GM04504 (cell line): ENCODE measurements around the gene LMAN1.

ENCODE experiments used
- DNase-seq: peaks from one replicate; pipeline ENCODE4 v3.0.0-alpha.2; 2012; ENCODE audit warnings: low read depth

The LMAN1 gene, protein sequence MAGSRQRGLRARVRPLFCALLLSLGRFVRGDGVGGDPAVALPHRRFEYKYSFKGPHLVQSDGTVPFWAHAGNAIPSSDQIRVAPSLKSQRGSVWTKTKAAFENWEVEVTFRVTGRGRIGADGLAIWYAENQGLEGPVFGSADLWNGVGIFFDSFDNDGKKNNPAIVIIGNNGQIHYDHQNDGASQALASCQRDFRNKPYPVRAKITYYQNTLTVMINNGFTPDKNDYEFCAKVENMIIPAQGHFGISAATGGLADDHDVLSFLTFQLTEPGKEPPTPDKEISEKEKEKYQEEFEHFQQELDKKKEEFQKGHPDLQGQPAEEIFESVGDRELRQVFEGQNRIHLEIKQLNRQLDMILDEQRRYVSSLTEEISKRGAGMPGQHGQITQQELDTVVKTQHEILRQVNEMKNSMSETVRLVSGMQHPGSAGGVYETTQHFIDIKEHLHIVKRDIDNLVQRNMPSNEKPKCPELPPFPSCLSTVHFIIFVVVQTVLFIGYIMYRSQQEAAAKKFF

DNA sequence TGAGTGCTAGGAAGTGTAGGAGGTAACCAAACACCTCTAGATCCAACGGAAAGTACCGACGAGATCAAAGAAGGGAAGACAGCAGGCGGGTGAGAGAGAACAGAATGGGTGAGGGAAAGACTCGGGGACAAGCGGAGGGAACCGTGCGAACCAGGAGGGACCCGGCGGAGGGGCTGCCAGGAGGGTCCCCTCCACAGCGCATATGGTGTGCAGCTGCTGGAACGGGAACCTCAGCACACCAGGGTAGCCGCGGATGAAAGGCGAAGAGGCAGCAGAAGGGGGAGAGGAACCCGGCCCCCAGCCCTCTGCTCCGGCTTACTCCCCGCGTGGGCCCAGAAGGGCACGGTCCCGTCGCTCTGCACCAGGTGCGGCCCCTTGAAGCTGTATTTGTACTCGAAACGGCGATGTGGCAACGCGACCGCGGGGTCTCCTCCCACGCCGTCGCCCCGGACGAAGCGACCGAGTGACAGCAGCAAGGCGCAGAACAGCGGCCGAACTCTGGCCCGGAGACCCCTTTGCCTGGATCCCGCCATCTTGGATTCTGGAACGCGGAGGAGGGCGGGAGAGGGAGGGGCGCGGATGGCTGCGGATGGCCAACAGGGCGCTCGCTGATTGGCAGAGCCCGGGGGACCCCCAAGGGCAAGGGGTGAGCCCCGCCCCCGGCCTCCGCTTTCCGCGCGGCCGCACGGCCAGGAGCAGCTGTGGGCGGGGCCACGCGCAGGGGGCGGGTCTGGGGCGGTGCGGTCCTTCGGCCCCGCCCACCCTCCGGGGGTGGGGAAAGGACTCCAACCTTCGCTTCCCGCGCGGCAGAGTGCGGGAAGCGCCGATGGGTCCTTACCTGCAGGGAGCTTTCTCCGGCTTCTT is at the start of gene LMAN1:
Gene LMAN1 (minus strand): TSS at position 554 of the 864 bp plus-strand sequence. CDS start 21 bp downstream, at position 533.
- DNase-seq: peak; percentile 93

- DNase-seq: no peak
These were observed 43.5 kb upstream of the LMAN1 start for GRCh38 chr18:59402432-59403090.

DNA sequence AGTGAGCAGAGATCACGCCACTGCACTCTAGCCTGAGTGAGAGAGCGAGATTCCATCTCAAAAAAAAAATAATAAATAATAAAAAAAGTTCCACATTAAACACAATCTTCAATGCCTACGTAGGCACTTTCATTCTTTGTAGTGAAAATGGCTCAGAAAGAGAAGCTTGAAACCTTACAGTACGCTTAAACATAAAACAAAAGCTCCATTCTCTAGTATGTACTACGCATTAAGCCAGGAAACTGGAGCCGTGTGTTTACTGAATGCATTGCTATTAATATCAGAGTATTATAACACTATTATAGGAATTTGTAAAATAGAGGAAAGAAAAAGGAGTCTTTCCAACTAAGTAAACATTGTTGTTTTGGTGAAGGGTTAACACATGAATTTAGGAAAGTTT is 41.3 kb upstream of the LMAN1 start:
- no peak for DNase-seq

DNA sequence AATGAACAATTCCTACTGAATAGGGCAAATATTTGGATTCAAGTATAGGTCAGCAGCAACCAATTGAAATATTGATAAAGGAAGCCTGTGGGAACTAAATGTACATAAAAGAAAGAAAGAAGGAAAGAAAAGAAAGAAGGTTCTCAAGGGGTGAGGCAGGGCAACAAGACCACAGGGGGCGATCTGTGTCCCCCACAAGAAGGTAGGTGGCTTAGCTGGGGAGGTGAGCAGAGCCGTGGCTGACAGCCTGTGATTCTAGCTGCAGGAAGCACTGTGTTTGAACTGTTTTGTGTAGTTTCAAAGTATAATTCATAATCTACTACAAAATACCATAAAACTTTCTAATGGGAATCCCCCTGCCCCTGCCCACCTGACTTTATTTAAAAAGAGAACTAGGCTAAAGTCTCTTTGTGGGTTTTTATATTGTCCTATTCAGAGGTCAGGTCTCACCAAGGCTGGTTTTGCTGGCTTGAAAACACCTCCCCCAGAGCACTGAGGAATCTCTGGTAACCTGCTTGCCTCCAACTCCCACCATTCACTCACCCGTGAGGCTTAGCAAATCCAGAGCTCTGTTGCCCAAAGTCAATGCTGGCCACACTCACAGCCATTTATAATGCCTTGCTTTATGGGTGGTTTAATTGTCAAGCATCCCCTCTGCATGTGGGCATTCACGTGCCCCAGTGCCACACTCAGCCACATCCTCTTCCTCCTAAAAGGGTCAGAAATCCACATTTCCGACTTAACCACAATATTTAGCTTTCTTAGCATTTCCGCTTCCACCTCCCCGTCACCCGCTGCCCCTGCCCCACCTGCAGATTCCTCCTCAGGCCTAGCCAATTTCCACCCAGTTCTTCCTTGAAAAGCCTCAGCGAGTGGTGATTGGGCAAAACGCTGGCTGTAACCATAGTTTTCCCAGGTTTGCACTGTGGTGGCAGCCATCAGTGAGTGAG is 36.4 kb upstream of the LMAN1 start:
- DNase-seq: no peak

DNA sequence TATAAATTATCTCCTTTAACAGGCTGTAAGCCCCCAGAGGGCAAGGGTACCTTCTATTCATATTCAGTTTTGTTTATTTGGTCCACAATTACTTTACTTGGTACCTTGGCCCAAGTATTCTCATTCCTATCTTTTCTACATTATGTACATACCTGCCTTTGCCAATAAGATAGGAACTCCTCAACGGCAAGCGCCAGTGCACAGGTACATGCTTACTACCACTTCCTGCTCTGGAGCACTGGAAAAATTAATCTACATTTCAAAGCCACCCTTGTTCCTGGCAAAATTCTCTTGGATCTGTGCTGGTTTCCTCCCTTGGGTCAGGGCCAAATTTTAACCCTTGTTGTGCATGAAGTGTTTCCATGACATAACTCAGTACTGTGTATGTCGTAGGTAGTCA is 34.3 kb upstream of the LMAN1 start:
- DNase-seq: no peak

GRCh38 chr18:59388817-59389216 is 29.8 kb upstream of the LMAN1 start:
- DNase-seq: no peak

- no peak for DNase-seq
These were observed 28.9 kb upstream of the LMAN1 start for GRCh38 chr18:59387687-59388565.

DNA sequence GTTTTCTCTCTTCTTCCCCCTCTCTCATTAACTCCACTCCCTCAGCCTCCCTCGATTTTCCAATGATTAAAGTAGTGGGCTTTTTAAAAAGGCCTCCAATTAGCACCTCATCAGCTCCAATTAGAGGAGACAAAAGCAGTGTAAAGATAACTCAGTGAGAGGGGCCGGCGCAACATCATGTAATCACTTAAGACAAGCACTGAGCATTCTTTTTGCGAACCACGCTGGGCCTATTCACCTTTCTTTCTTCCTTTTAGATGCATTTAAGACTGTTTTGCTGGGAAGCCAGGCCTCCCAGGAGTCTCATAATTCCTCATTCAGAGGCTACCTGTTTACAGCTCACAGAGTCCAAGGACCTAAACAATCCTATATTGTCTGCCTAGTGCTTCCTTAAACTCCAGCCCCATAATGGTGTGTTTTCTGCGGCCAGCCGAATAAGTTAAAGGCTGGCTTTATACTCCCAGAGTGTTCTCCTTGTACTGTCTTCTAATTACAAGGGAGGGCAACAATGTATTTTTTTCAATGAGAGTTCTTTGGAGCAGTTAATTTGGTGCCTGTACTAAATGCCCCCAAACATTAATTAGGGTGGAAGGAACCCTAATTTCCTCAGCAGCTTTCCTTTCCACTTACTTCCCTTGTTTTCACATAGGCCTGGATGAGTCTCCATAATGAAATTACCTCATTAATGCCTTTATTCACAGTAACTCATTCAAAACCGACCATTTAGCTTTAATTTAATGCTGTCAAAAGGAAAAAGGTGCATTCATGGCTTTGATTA is 28.0 kb upstream of the LMAN1 start:
- DNase-seq: no peak

DNA sequence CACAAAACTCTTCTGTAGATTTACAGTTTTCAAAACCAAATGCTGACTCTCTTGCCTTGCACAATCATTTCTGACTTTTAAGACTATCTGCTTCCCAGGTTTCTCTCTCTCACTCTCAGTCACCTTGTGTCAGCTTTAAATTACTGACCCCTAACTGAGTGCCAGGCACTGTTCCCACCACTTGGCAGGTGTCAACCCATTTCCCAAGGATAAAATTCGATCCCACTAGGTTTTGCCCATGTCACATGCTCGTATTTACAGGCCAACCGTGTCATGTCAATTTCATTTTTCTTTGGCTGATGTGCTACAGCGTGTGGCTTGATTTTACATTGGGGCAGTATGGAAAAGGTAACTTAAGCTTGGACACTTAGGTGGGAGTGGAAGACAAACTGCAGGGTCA is 26.1 kb upstream of the LMAN1 start:
- DNase-seq: no peak

DNA sequence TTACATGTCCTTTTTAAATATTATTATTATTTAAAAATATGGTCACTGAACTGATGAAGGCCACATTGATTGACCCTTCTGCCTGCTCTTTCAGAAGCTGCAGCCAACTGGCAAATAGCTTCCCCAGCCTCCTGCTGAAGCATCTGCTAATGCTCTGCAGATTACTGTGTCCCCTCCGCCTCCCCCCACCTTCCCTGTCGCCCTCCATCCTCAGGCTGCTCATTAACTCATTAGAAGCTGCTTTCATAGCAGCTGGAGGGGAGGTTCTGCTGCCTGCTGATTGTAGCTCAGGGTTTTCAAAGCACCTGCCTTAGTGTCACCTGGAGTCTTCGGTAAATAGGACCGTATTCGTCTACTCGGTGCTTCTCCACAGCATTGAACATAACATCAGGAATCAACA is 24.8 kb upstream of the LMAN1 start:
- DNase-seq: no peak

DNA sequence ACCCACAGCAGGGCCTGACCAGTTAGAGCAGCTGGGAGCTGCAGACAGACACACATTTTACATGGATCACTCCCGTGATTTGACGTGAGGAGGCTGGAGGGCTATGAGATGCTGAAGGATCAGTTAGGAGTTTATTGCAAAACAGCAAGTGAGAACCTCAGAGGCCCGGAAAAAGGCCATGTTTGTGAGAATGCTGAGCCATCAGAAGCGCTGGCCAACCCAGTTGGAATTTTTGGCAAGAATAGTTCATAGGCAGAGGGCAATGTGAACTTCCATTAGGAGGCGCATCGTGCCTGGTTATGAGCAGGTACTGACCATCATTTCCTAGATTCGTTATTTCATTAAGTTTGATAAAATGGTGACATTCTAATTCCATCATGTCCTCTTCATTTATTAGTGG is 23.3 kb upstream of the LMAN1 start:
- no peak for DNase-seq

- DNase-seq: no peak
These were observed 22.9 kb upstream of the LMAN1 start for GRCh38 chr18:59381949-59382348.

DNA sequence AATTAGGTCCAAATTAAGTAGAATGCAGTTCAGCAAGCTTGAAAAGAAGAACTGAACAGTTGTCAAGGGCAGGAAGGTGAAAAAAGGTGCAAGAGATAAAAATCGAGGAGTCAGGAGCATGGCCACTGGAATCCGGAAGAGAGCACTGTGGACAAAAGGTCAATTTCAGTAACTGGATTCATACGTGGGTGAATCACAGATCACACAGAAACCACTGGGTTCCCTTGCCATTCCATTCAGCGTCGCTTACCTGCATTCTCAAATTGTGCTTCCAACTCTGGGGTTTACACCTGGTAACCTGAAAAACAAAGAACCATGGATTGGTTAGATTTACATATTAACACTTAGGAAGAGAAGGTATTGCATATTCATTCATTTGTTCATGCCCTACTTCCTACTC is 21.6 kb upstream of the LMAN1 start:
- DNase-seq: no peak

GRCh38 chr18:59379772-59380522 is 20.9 kb upstream of the LMAN1 start:
- DNase-seq: no peak

DNA sequence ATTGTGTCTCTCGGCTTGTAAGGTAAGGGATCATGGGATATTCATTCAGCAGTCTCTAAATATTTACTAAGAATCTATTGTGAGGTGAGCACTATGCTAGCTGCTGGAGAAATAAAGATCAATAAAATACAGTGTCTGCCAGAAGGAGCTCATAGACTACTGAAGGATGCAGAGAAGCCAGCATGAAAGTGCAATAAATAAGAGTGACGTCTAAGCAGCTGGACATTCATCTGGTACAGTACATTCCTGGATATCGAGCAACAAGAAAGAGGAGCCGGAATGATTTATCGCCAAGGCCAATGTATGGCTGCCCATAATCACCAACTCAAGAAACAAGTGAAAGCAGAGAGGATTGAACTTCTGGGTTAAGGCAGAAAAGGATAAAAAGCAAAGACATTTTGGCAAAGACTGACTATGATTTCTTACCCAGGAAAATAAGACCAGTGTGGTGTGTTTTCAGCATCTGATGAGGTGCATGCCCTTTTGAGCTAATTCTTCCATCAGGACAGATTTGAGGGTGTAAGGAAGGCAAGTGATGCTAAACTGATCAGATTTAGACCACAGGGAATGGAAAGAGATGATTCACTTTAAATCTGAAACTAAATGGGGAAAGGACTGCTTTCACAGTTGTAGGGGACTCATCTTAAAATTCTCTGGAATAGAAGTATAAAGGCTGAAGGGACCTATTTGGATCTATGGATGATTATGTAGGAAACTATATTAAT is 18.7 kb upstream of the LMAN1 start:
- no peak for DNase-seq

GRCh38 chr18:59376351-59376935 is 17.4 kb upstream of the LMAN1 start:
- DNase-seq: no peak

DNA sequence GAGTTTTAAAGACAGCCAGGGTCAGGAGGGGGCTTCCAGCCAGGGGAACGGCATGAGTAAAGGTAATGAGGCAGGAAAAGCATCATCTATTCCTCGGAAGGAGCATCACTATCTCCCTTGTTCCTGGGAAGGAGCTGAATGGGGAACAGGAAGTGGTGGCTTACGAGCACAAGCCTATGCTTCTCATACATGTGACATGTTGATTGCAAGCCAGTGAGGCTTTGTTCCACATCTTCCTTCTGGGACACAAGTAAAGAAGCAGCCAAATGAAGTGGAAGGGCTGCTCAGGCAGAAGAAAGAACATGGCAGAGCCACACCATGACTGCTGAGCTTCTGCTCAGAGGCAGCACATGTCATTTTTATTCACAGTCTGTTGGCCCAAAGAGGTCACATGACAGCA is 15.1 kb upstream of the LMAN1 start:
- no peak for DNase-seq

DNA sequence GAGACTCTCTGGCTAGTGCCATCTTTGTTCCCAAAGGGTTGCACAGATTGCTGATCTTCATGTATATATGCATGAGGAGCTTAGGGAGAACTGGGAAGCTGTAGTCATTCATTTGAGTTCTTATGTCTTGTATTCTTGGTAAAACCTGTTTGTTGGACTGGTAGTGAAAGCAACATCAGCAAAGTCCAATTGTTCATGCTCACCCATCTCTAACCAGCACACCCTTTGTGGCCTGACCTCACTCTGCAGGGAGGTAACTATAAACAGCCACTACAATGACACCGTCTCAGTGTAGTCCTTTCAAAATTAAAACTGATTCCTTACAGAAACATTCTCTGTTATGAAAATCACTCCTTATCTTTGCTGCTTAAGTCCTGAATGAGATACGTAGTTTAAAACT is 13.9 kb upstream of the LMAN1 start:
- no peak for DNase-seq
